B cell (primary cell): ENCODE results near the gene MAPK14.

Source experiments
- CTCF ChIP-seq: fragments of 200-600 bp; IDR thresholded peaks from one replicate; pipeline ENCODE4 v1.8.0; 2022; ENCODE audit warnings: antibody characterized with exemption, mild to moderate bottlenecking
- EZH2 ChIP-seq: IDR thresholded peaks from 2 replicates; pipeline ENCODE4 v1.6.1; 2012; ENCODE audit warnings: borderline replicate concordance, low read depth, mild to moderate bottlenecking, moderate library complexity, low read length; ENCODE audit not compliant: insufficient read depth, poor library complexity, severe bottlenecking

GRCh38 chr6:36068586-36068985, 41.0 kb downstream of the MAPK14 start:
- TF ChIP-seq CTCF (no peak), EZH2 (no peak)
